ENCODE measurements around the gene LMO7. TPM values are rescaled to one million over a fixed set of nuclear protein-coding genes. Genes with fewer than 3 reads are reported as not detected.

LMO7 gene
- total and polyA plus RNA-seq, 2 experiments from 2014 or later = 47.2 to 105 TPM

DNA sequence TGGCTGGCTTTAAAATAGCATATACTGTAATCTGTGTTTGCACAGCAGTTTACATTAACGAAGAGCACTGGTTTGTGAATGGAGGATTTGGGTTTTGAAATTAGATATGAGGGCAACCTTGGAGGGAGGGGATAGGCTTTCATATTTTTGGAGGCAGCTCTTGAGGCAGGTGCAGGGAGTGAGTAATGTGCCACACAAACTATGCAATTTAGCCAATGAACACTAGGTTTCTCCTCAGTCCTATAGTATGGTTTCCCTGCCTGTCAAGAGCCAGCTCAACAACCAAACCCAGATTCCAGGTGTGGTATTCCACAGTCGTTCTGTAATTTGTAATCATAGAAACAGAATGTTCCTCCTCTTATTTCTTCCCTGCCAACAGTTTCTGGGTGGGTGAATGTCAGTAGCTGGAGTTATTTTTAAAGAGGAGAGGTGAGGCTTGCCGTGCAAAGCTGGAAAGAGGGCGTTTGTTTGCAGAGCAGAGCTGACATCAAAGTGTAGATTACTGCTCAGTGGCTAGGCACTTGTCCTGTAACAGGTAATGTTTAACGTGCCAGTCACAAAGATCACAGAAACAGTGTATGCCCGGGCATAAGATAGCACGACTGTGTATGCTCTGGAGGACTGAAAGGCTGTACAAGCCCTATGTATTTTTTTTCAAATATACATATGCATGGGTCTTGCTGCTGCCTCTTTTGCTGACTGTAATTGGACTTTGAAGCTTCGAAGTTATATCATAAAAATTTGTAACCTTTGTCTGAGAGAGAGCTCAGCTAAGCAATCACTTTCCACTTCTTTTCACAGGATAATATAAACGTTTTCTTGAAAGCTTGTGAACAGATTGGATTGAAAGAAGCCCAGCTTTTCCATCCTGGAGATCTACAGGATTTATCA, 124.2 kb downstream of the LMO7 start:
- no peaks in the 10 kb centered on the region for H3K27me3 ChIP-seq
- no peaks in the 10 kb centered on the region for H3K9me2 ChIP-seq (replicated peaks; ENCODE audit: insufficient read depth)
- H3K4me2 ChIP-seq = peak overlapping the region; percentile 74
- TF ChIP-seq EZH2 (IDR thresholded peaks at IDR 0.05; ENCODE audit: borderline replicate concordance) (no peak), CTCF (IDR thresholded peaks at IDR 0.05; ENCODE audit: poor library complexity) (peak; percentile 5)
- no peak overlapping the region for H2AFZ ChIP-seq
- peak overlapping the region; percentile 95 for H3K27ac ChIP-seq
- DNase-seq (ENCODE audit: low spot score) = peak; percentile 83
- WGBS (ENCODE audit: low lambda C conversion rate, missing lambda C conversion rate) = 23% methylated on average over 9 of the region's 9 CpGs
- H3K9me3 ChIP-seq (ENCODE audit: low read depth) = no peaks in the 10 kb centered on the region
- H3K4me3 ChIP-seq = peak overlapping the region; percentile 25
- peaks cover 44% of the 10 kb centered on the region for H3K79me2 ChIP-seq
- no peaks in the 10 kb centered on the region for H3K36me3 ChIP-seq (replicated peaks; ENCODE audit: insufficient read depth, low read depth)
- peaks cover 10% of the 10 kb centered on the region for H3K4me1 ChIP-seq (ENCODE audit: insufficient read depth)
- H4K20me1 ChIP-seq (ENCODE audit: insufficient read depth, poor library complexity, severe bottlenecking) = no peaks in the 10 kb centered on the region

- no peak for TF ChIP-seq EZH2 (IDR thresholded peaks at IDR 0.05; ENCODE audit: borderline replicate concordance)
- no peak for TF ChIP-seq EZH2phosphoT487 (IDR thresholded peaks at IDR 0.05; ENCODE audit: low read depth, severe bottlenecking, unreplicated experiment)
- no peak for TF ChIP-seq CTCF (IDR thresholded peaks at IDR 0.05; ENCODE audit: poor library complexity)
- peaks cover 10% of the 10 kb centered on the region for H3K4me1 ChIP-seq (ENCODE audit: insufficient read depth)
- peak overlapping the region; percentile 25 for H3K4me3 ChIP-seq
- peak overlapping the region; percentile 74 for H3K4me2 ChIP-seq
- peak overlapping the region; percentile 95 for H3K27ac ChIP-seq
- 52% methylated on average over 3 of the region's 3 CpGs for WGBS (ENCODE audit: low lambda C conversion rate, missing lambda C conversion rate)
- DNase-seq (ENCODE audit: low spot score) = no peak
- H3K9me3 ChIP-seq (ENCODE audit: low read depth) = no peaks in the 10 kb centered on the region
- H2AFZ ChIP-seq = no peak overlapping the region
- H3K9me2 ChIP-seq (replicated peaks; ENCODE audit: insufficient read depth) = no peaks in the 10 kb centered on the region
- H3K36me3 ChIP-seq (replicated peaks; ENCODE audit: insufficient read depth, low read depth) = no peaks in the 10 kb centered on the region
- peaks cover 54% of the 10 kb centered on the region for H3K79me2 ChIP-seq
- H3K27me3 ChIP-seq = no peaks in the 10 kb centered on the region
- no peaks in the 10 kb centered on the region for H4K20me1 ChIP-seq (ENCODE audit: insufficient read depth, poor library complexity, severe bottlenecking)
Observed at GRCh38 chr13:75761369-75761768, 125.2 kb downstream of the LMO7 start.

DNA sequence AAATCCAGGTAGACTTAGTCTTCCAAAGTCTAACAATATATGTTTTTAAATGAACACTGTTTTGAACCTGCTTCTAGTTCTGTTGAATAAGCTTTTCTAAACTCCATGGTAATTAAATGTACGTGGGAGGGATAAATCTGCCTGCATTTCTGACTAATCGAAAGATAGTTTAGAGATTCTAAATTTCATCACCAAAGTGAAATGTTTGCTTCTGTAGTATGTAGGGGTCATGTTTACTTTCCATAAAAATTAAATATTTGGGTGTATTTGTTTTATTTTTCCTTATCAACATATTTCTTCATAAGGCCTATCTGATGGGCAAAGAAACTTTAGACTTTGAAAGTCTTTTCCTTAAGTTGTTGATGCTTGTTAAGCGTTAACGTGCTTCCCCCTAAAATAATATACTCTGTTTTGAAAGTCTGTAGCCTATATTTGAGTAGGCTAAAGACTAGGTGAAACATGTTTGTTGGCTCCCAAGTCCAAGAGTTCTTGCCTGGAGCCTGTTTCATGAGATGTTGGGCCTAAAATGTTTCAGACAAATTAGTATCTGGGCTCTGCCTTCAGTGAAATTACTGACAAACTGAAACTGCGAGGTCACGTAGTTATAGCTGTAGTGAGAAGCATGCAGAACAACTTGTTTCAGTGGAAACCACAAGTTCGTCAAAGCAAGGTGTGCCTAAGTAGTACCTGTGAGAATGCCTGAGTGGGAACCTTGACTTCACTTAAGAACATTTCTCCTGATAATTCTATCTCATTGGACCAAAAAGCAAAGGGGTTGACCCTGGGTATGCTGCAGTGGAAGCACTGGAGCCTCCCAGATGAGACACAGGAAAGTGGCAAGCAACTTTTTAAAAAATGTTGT, 126.2 kb downstream of the LMO7 start:
- peak overlapping the region; percentile 25 for H3K4me3 ChIP-seq
- H3K9me2 ChIP-seq (replicated peaks; ENCODE audit: insufficient read depth) = no peaks in the 10 kb centered on the region
- no peaks in the 10 kb centered on the region for H3K27me3 ChIP-seq
- peaks cover 18% of the 10 kb centered on the region for H3K4me1 ChIP-seq (ENCODE audit: insufficient read depth)
- no peak overlapping the region for H2AFZ ChIP-seq
- no peaks in the 10 kb centered on the region for H3K9me3 ChIP-seq (ENCODE audit: low read depth)
- peak; percentile 50 for DNase-seq (ENCODE audit: low spot score)
- peak overlapping the region; percentile 74 for H3K4me2 ChIP-seq
- no peaks in the 10 kb centered on the region for H4K20me1 ChIP-seq (ENCODE audit: insufficient read depth, poor library complexity, severe bottlenecking)
- TF ChIP-seq EZH2 (IDR thresholded peaks at IDR 0.05; ENCODE audit: borderline replicate concordance) (no peak), CTCF (IDR thresholded peaks at IDR 0.05; ENCODE audit: poor library complexity) (no peak), EZH2phosphoT487 (IDR thresholded peaks at IDR 0.05; ENCODE audit: low read depth, severe bottlenecking, unreplicated experiment) (no peak)
- H3K27ac ChIP-seq = peak overlapping the region; percentile 95
- peaks cover 64% of the 10 kb centered on the region for H3K79me2 ChIP-seq
- H3K36me3 ChIP-seq (replicated peaks; ENCODE audit: insufficient read depth, low read depth) = no peaks in the 10 kb centered on the region
- WGBS (ENCODE audit: low lambda C conversion rate, missing lambda C conversion rate) = 49% methylated on average over 7 of the region's 7 CpGs
